ENCODE measurements around the gene MACROH2A1.

GRCh38 chr5:135308245-135308644, 90.8 kb downstream of the MACROH2A1 start:
- TF ChIP-seq, protein P1, sequence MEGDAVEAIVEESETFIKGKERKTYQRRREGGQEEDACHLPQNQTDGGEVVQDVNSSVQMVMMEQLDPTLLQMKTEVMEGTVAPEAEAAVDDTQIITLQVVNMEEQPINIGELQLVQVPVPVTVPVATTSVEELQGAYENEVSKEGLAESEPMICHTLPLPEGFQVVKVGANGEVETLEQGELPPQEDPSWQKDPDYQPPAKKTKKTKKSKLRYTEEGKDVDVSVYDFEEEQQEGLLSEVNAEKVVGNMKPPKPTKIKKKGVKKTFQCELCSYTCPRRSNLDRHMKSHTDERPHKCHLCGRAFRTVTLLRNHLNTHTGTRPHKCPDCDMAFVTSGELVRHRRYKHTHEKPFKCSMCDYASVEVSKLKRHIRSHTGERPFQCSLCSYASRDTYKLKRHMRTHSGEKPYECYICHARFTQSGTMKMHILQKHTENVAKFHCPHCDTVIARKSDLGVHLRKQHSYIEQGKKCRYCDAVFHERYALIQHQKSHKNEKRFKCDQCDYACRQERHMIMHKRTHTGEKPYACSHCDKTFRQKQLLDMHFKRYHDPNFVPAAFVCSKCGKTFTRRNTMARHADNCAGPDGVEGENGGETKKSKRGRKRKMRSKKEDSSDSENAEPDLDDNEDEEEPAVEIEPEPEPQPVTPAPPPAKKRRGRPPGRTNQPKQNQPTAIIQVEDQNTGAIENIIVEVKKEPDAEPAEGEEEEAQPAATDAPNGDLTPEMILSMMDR (IDR thresholded peaks at IDR 0.05): no peak
- no peak for TF ChIP-seq POLR2A (IDR thresholded peaks at IDR 0.05)
